Progenitor cell of endocrine pancreas (in vitro differentiated cells): Measurements from ENCODE around the gene PRDM8. TPM values are rescaled to one million over a fixed set of nuclear protein-coding genes. Genes with fewer than 3 reads are reported as not detected.
"Not testable (repeated sequence)": the region's sequence is repeated elsewhere in the genome, so short reads cannot be mapped to it uniquely, and the experiment has no call there.

Source experiments
- DNase-seq: peaks from one replicate; pipeline ENCODE4 v3.0.0; 2021; ENCODE audit warnings: low spot score; ENCODE audit not compliant: unreplicated experiment
- H3K27ac Mint-ChIP-seq: 2 replicates; pipeline ENCODE4 v1.8.0; 2021; ENCODE audit warnings: mild to moderate bottlenecking, moderate library complexity, mixed read lengths
- H3K27me3 Mint-ChIP-seq: 2 replicates; pipeline ENCODE4 v1.8.0; 2021; ENCODE audit warnings: mixed read lengths
- H3K36me3 Mint-ChIP-seq: 2 replicates; pipeline ENCODE4 v1.8.0; 2022; ENCODE audit warnings: mixed read lengths; ENCODE audit not compliant: insufficient read depth
- H3K4me1 Mint-ChIP-seq: 2 replicates; pipeline ENCODE4 v1.8.0; 2021; ENCODE audit warnings: low read depth, mixed read lengths
- H3K4me3 Mint-ChIP-seq: 2 replicates; pipeline ENCODE4 v1.8.0; 2021; ENCODE audit warnings: low read depth, mild to moderate bottlenecking, moderate library complexity, mixed read lengths
- H3K9me3 Mint-ChIP-seq: 2 replicates; pipeline ENCODE4 v1.8.0; 2021; ENCODE audit warnings: low read depth, mixed read lengths
- total RNA-seq: library from RNA; stranded (reverse); gene quantifications from 2 replicates; pipeline ENCODE4 v1.2.1, GENCODE V29; 2021
- TF ChIP-seq, protein P1 (sequence below): fragments of 200-600 bp; sonication (generic); IDR thresholded peaks from one replicate; pipeline ENCODE4 v1.5.0; 2021; ENCODE audit warnings: antibody characterized with exemption, mild to moderate bottlenecking; ENCODE audit not compliant: unreplicated experiment

PRDM8 gene
- total RNA-seq, 1 donor from 2014 or later = 0.38 TPM

DNA sequence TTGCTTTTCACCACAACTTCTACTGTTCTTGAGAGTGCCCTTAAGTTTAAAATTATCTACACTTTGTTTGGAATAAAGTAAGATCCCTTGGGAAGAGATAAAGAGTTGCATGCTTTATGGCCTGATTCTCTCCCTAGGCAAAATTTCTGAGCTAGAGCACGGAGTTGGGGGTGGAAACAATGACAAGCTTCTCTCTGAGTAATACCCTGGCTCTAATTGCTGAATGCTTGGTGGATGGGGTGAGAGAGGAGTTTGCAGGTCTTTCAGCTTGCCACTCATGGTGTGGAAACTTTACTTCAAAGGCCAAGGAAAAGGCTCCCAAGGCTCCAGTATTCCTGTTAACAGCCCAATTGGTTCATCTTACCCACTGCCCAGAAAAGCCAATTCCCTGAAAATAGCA is 26.1 kb upstream of the PRDM8 start:
- Mint-ChIP-seq H3K27me3 (peaks cover 15% of the 10 kb centered on the region), H3K9me3 (no peaks in the 10 kb centered on the region), H3K27ac (no peak overlapping the region)

DNA sequence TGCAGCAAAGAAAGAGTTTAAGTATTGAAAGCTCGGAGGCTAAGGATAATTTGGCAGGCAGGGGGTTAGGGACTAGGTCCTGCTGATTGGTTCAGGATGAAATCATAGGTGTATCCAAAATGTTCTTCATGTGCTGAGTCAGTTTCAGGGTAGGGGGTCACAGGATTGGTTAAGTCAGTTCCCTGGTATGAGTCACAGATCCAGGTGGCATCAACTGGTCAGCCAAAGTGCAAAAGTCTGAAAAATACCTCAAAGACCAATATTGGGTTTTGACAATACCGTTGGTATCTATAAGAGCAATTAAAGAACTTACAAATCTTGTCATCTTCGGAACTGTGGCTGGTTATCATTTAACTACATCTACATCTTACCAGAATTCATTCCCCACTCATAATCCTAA is 25.6 kb upstream of the PRDM8 start:
- Mint-ChIP-seq H3K36me3 (no peaks in the 10 kb centered on the region), H3K4me3 (no peak overlapping the region), H3K9me3 (no peaks in the 10 kb centered on the region), H3K27me3 (peaks cover 14% of the 10 kb centered on the region), H3K27ac (no peak overlapping the region), H3K4me1 (no peaks in the 10 kb centered on the region)
- no peak for DNase-seq
- TF ChIP-seq, protein P1, sequence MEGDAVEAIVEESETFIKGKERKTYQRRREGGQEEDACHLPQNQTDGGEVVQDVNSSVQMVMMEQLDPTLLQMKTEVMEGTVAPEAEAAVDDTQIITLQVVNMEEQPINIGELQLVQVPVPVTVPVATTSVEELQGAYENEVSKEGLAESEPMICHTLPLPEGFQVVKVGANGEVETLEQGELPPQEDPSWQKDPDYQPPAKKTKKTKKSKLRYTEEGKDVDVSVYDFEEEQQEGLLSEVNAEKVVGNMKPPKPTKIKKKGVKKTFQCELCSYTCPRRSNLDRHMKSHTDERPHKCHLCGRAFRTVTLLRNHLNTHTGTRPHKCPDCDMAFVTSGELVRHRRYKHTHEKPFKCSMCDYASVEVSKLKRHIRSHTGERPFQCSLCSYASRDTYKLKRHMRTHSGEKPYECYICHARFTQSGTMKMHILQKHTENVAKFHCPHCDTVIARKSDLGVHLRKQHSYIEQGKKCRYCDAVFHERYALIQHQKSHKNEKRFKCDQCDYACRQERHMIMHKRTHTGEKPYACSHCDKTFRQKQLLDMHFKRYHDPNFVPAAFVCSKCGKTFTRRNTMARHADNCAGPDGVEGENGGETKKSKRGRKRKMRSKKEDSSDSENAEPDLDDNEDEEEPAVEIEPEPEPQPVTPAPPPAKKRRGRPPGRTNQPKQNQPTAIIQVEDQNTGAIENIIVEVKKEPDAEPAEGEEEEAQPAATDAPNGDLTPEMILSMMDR = no peak

More for the DNA sequence above, 26.1 kb upstream of the PRDM8 start:
- no peak for DNase-seq
- Mint-ChIP-seq H3K4me3 (no peak overlapping the region), H3K4me1 (no peaks in the 10 kb centered on the region), H3K36me3 (no peaks in the 10 kb centered on the region)
- TF ChIP-seq, protein P1 = no peak

DNA sequence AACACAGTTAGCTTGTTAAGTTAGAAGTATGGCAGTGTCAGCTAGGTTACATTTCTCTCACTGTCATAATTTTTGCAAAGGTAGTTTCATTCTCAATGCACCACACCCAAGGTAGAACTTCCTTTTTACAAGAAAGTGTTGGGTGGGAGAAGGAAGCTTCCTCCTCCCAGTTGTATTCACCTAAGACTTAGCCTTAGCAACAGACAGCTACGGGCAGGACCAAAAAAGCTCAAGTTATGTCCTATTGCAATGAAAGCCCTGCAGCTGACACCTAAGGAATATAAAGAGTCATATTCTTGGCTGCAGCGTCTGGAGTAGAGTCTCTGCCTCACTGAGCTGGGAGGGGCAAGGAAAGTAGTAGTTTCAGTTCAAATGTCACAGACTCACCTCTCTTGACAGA is 25.1 kb upstream of the PRDM8 start:
- no peaks in the 10 kb centered on the region for H3K36me3 Mint-ChIP-seq
- DNase-seq = no peak
- H3K27me3 Mint-ChIP-seq = peaks cover 13% of the 10 kb centered on the region
- TF ChIP-seq, protein P1 = no peak
- no peaks in the 10 kb centered on the region for H3K4me1 Mint-ChIP-seq
- no peak overlapping the region for H3K4me3 Mint-ChIP-seq
- no peak overlapping the region for H3K27ac Mint-ChIP-seq
- H3K9me3 Mint-ChIP-seq = no peaks in the 10 kb centered on the region

DNA sequence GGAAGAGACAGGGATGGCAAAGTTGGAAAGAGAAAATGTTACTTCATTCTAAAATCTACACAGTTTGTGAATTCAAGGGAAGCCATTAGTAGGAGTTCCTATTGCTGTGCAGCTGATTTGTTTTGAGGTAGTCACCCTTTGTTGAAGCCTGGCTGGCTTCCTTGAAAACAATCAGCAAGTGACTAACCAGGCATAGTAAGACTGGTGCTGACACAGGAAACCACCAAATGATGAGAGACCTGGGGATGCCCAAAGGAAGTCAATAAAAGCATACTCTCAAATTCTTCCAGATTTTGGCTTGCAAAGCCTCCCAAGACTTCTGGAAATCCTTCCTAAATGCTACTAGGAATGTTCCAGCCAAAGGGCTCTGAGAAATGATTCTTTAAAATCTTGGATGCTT is 23.9 kb upstream of the PRDM8 start:
- H3K36me3 Mint-ChIP-seq = no peaks in the 10 kb centered on the region
- no peaks in the 10 kb centered on the region for H3K4me1 Mint-ChIP-seq
- H3K27me3 Mint-ChIP-seq = peaks cover 10% of the 10 kb centered on the region
- no peak for DNase-seq
- H3K9me3 Mint-ChIP-seq = no peaks in the 10 kb centered on the region
- H3K27ac Mint-ChIP-seq = no peak overlapping the region
- TF ChIP-seq, protein P1 = no peak
- no peak overlapping the region for H3K4me3 Mint-ChIP-seq

DNA sequence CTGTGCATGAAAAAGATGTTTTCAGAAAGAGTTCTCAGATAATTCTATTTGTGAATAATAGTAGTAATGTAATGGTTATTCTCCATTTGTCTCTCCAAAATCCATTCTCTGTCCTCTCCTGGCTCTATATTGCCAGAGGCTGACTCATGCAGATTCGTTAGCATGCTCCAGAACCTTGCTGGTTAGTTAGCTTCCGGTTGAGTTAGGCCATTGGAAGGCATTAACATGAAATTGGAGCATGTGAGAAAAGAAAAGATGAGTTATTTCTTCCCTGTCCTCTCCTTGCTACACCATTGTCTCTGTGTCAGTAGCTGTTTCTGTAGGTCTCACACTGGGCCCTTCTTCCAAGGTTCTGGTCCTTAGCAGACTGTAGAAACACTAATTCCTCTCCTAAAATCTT is 23.5 kb upstream of the PRDM8 start:
- no peak overlapping the region for H3K27ac Mint-ChIP-seq
- no peak overlapping the region for H3K4me3 Mint-ChIP-seq
- no peaks in the 10 kb centered on the region for H3K9me3 Mint-ChIP-seq
- no peaks in the 10 kb centered on the region for H3K4me1 Mint-ChIP-seq
- DNase-seq = no peak
- H3K36me3 Mint-ChIP-seq = no peaks in the 10 kb centered on the region
- peaks cover 8% of the 10 kb centered on the region for H3K27me3 Mint-ChIP-seq
- TF ChIP-seq, protein P1 = no peak

DNA sequence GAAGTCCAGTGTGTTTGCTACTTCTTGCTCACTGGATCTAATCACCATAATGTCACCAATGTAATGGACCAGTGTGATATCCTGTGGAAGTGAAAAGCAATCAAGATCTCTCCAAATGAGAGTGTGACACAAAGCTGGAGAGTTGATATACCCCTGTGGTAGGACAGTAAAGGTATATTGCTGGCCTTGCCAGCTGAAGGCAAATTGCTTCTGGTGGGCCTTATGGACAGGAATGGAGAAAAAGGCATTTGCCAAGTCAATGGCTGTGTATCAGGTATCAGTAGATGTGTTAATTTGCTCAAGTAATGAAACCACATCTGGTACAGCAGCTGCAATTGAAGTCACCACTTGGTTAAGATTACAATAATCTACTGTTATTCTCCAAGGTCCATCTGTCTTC is 19.5 kb upstream of the PRDM8 start:
- DNase-seq, H3K36me3 Mint-ChIP-seq, H3K9me3 Mint-ChIP-seq, H3K4me1 Mint-ChIP-seq, H3K4me3 Mint-ChIP-seq, H3K27ac Mint-ChIP-seq: not testable (repeated sequence)
- H3K27me3 Mint-ChIP-seq = peaks cover 36% of the 10 kb centered on the region
